WTC11 (cell line): Measurements from ENCODE around the gene EYS. TPM values are rescaled to one million over a fixed set of nuclear protein-coding genes. Genes with fewer than 3 reads are reported as not detected.

Experiments
- ATAC-seq: fragments of 200-7000 bp; cut with Tn5 transposase; 2 replicates; pipeline ENCODE4 v1.10.0; 2021; ENCODE audit warnings: mild to moderate bottlenecking, moderate library complexity
- CTCF ChIA-PET: fragments of 300-600 bp; sonication (Branson Sonifier 250); formaldehyde crosslinking; loops from one replicate; lab custom pipeline; 2021; ENCODE audit warnings: antibody characterized with exemption; lab: Charles Lee
- POLR2A ChIA-PET: fragments of 350-600 bp; sonication (Branson Sonifier 250); formaldehyde crosslinking; loops from one replicate; lab custom pipeline; 2021; ENCODE audit warnings: antibody characterized with exemption; lab: Charles Lee
- DNase-seq: peaks from one replicate; pipeline ENCODE4 v3.0.0; 2021; ENCODE audit warnings: low spot score
- H3K27ac Mint-ChIP-seq: 2 replicates; pipeline ENCODE4 v1.8.0; 2021; ENCODE audit warnings: mixed read lengths
- H3K27me3 Mint-ChIP-seq: 2 replicates; pipeline ENCODE4 v1.8.0; 2021; ENCODE audit warnings: low read depth, mild to moderate bottlenecking, moderate library complexity, mixed read lengths
- H3K36me3 Mint-ChIP-seq: 2 replicates; pipeline ENCODE4 v1.8.0; 2021; ENCODE audit warnings: mixed read lengths
- H3K4me1 Mint-ChIP-seq: 2 replicates; pipeline ENCODE4 v1.8.0; 2022; ENCODE audit warnings: mixed read lengths
- H3K4me3 Mint-ChIP-seq: 2 replicates; pipeline ENCODE4 v1.8.0; 2021; ENCODE audit warnings: mild to moderate bottlenecking, moderate library complexity, mixed read lengths
- H3K9me3 Mint-ChIP-seq: 2 replicates; pipeline ENCODE4 v1.8.0; 2021; ENCODE audit warnings: mixed read lengths
- CBFB ChIP-seq: sonication (generic); formaldehyde crosslinking; IDR thresholded peaks from 2 replicates; pipeline ENCODE4 v1.8.1; 2022; ENCODE audit warnings: mild to moderate bottlenecking, low read depth, missing genetic modification reagents
- CREM ChIP-seq: sonication (generic); formaldehyde crosslinking; IDR thresholded peaks from 2 replicates; pipeline ENCODE4 v1.8.1; 2022; ENCODE audit warnings: mild to moderate bottlenecking, missing genetic modification reagents, moderate library complexity
- FOXJ3 ChIP-seq: sonication (generic); formaldehyde crosslinking; IDR thresholded peaks from 2 replicates; pipeline ENCODE4 v1.9.0; 2021; ENCODE audit warnings: missing genetic modification reagents, mild to moderate bottlenecking, borderline replicate concordance
- FOXK1 ChIP-seq: sonication (generic); formaldehyde crosslinking; IDR thresholded peaks from 2 replicates; pipeline ENCODE4 v1.8.0; 2022; ENCODE audit warnings: mild to moderate bottlenecking, moderate library complexity, missing genetic modification reagents
- GABPB1 ChIP-seq: sonication (generic); formaldehyde crosslinking; IDR thresholded peaks from 2 replicates; pipeline ENCODE4 v1.8.1; 2023; ENCODE audit warnings: mild to moderate bottlenecking, missing genetic modification reagents
- GRHL2 ChIP-seq: fragments of 250-450 bp; sonication (Bioruptor Pico); IDR thresholded peaks from 2 replicates; pipeline ENCODE4 v1.8.0; 2022; ENCODE audit warnings: mild to moderate bottlenecking, moderate library complexity; ENCODE audit not compliant: insufficient replicate concordance, severe bottlenecking
- HMGXB4 ChIP-seq: sonication (generic); formaldehyde crosslinking; IDR thresholded peaks from 2 replicates; pipeline ENCODE4 v1.8.1; 2023; ENCODE audit warnings: mild to moderate bottlenecking, moderate library complexity, missing genetic modification reagents
- IRF2 ChIP-seq: sonication (generic); formaldehyde crosslinking; IDR thresholded peaks from 2 replicates; pipeline ENCODE4 v1.8.0; 2022; ENCODE audit warnings: low read depth, missing genetic modification reagents, borderline replicate concordance
- JAZF1 ChIP-seq: fragments of 250-450 bp; sonication (Bioruptor Pico); IDR thresholded peaks from 2 replicates; pipeline ENCODE4 v1.9.0; 2021; ENCODE audit warnings: moderate library complexity, mild to moderate bottlenecking, inconsistent platforms
- MXD4 ChIP-seq: fragments of 250-450 bp; sonication (Bioruptor Pico); IDR thresholded peaks from 2 replicates; pipeline ENCODE4 v1.8.0; 2021; ENCODE audit warnings: mild to moderate bottlenecking, moderate library complexity, borderline replicate concordance
- NFE2L1 ChIP-seq: sonication (generic); formaldehyde crosslinking; IDR thresholded peaks from 2 replicates; pipeline ENCODE4 v1.8.1; 2023; ENCODE audit warnings: missing genetic modification reagents
- NR1H2 ChIP-seq: sonication (generic); formaldehyde crosslinking; IDR thresholded peaks from 2 replicates; pipeline ENCODE4 v1.9.0; 2021; ENCODE audit warnings: mild to moderate bottlenecking, moderate library complexity, missing genetic modification reagents
- NR2C2 ChIP-seq: sonication (generic); formaldehyde crosslinking; IDR thresholded peaks from 2 replicates; pipeline ENCODE4 v1.8.0; 2022; ENCODE audit warnings: mild to moderate bottlenecking, missing genetic modification reagents
- OVOL2 ChIP-seq: fragments of 250-450 bp; sonication (Bioruptor Pico); IDR thresholded peaks from 2 replicates; pipeline ENCODE4 v1.9.0; 2021; ENCODE audit warnings: mild to moderate bottlenecking, borderline replicate concordance
- PRDM15 ChIP-seq: sonication (generic); formaldehyde crosslinking; IDR thresholded peaks from 2 replicates; pipeline ENCODE4 v1.8.0; 2022; ENCODE audit warnings: missing genetic modification reagents
- PREB ChIP-seq: sonication (generic); formaldehyde crosslinking; IDR thresholded peaks from 2 replicates; pipeline ENCODE4 v1.8.1; 2022; ENCODE audit warnings: mild to moderate bottlenecking, missing genetic modification reagents, moderate library complexity, borderline replicate concordance
- STAT6 ChIP-seq: sonication (generic); formaldehyde crosslinking; conservative IDR thresholded peaks from 2 replicates; pipeline ENCODE4 v1.8.1; 2023; ENCODE audit warnings: mild to moderate bottlenecking, low read depth, missing genetic modification reagents, moderate library complexity
- TEAD1 ChIP-seq: sonication (generic); formaldehyde crosslinking; IDR thresholded peaks from 2 replicates; pipeline ENCODE4 v1.8.0; 2022; ENCODE audit warnings: mild to moderate bottlenecking, missing genetic modification reagents
- ZBTB21 ChIP-seq: sonication (generic); formaldehyde crosslinking; IDR thresholded peaks from 2 replicates; pipeline ENCODE4 v1.8.1; 2023; ENCODE audit warnings: mild to moderate bottlenecking, missing genetic modification reagents, borderline replicate concordance
- ZNF121 ChIP-seq: sonication (generic); formaldehyde crosslinking; IDR thresholded peaks from 2 replicates; pipeline ENCODE4 v1.8.0; 2023; ENCODE audit warnings: missing genetic modification reagents
- ZNF263 ChIP-seq: sonication (generic); formaldehyde crosslinking; IDR thresholded peaks from 2 replicates; pipeline ENCODE4 v1.8.1; 2022; ENCODE audit warnings: low read depth, mild to moderate bottlenecking, moderate library complexity, missing genetic modification reagents
- ZNF416 ChIP-seq: fragments of 250-450 bp; sonication (Bioruptor Pico); IDR thresholded peaks from 2 replicates; pipeline ENCODE4 v1.9.0; 2021; ENCODE audit warnings: mild to moderate bottlenecking, inconsistent platforms
- ZNF423 ChIP-seq: fragments of 250-450 bp; sonication (Bioruptor Pico); IDR thresholded peaks from 2 replicates; pipeline ENCODE4 v2.1.2; 2022; ENCODE audit warnings: mild to moderate bottlenecking, moderate library complexity
- total RNA-seq: library from RNA; stranded (reverse); gene quantifications from 3 replicates; pipeline ENCODE4 v1.2.3, GENCODE V29; 2021

The EYS gene
- total RNA-seq, 1 experiment from 2014 or later: not detected

- Mint-ChIP-seq H3K27me3 (0 out of 2 replicates have a peak, but pooled peaks cover 2% of the 10 kb centered on the region), H3K4me3 (no peak overlapping the region), H3K9me3 (peaks cover 35% of the 10 kb centered on the region), H3K27ac (no peak overlapping the region), H3K4me1 (no peaks in the 10 kb centered on the region)
- POLR2A ChIA-PET: no interaction called here
- no peak for ATAC-seq
- CTCF ChIA-PET: no interaction called here
- no peak for TF ChIP-seq MXD4 (CRISPR knock-in tag)
- no peak for TF ChIP-seq IRF2
- no peak for TF ChIP-seq JAZF1
- no peak for TF ChIP-seq HMGXB4
- no peak for TF ChIP-seq PREB (CRISPR knock-in tag)
- TF ChIP-seq CBFB: no peak
- no peak for TF ChIP-seq GRHL2 (CRISPR knock-in tag)
- TF ChIP-seq PRDM15 (CRISPR knock-in tag): no peak
- TF ChIP-seq NFE2L1 (CRISPR knock-in tag): no peak
- no peak for TF ChIP-seq ZNF263 (CRISPR knock-in tag)
- no peak for TF ChIP-seq FOXK1 (CRISPR knock-in tag)
- no peak for TF ChIP-seq TEAD1 (CRISPR knock-in tag)
- TF ChIP-seq FOXJ3 (CRISPR knock-in tag): no peak
- no peak for TF ChIP-seq ZNF121 (CRISPR knock-in tag)
- TF ChIP-seq ZNF423 (CRISPR knock-in tag): no peak
- TF ChIP-seq, all 79 proteins: peak for 0
- DNase-seq: no peak
- peaks cover 12% of the 10 kb centered on the region for H3K36me3 Mint-ChIP-seq
Observed at GRCh38 chr6:64185621-64186020, 1521.4 kb downstream of the EYS start.

GRCh38 chr6:64175296-64175695, 1531.7 kb downstream of the EYS start:
- ATAC-seq (no peak), DNase-seq (no peak)
- Mint-ChIP-seq H3K27ac (no peak overlapping the region), H3K36me3 (0 out of 2 replicates have a peak, but pooled peaks cover 2% of the 10 kb centered on the region), H3K4me1 (no peaks in the 10 kb centered on the region), H3K9me3 (peaks cover 29% of the 10 kb centered on the region), H3K4me3 (no peak overlapping the region), H3K27me3 (no peaks in the 10 kb centered on the region)
- CTCF ChIA-PET: no interaction called here
- POLR2A ChIA-PET: no interaction called here
- no peak for TF ChIP-seq STAT6 (CRISPR knock-in tag)
- TF ChIP-seq OVOL2 (CRISPR knock-in tag): no peak
- no peak for TF ChIP-seq NFE2L1 (CRISPR knock-in tag)
- TF ChIP-seq ZBTB21 (CRISPR knock-in tag): no peak
- TF ChIP-seq ZNF416 (CRISPR knock-in tag): no peak
- TF ChIP-seq NR2C2 (CRISPR knock-in tag): no peak
- no peak for TF ChIP-seq CREM (CRISPR knock-in tag)
- TF ChIP-seq GABPB1 (CRISPR knock-in tag): no peak
- no peak for TF ChIP-seq PRDM15 (CRISPR knock-in tag)
- no peak for TF ChIP-seq ZNF121 (CRISPR knock-in tag)
- TF ChIP-seq NR1H2: no peak
- no peak for TF ChIP-seq TEAD1 (CRISPR knock-in tag)
